GM12873 (cell line): ENCODE measurements around the gene ZFP92.

Experiments
- CTCF ChIP-seq: IDR thresholded peaks from 2 replicates; pipeline ENCODE4 v1.5.1; 2012; ENCODE audit warnings: low read depth, mild to moderate bottlenecking, moderate library complexity, low read length, control low read depth; ENCODE audit not compliant: insufficient read depth; ENCODE audit errors: missing control alignments

The ZFP92 gene

GRCh38 chrX:153447581-153447960 lies 36.3 kb downstream of the ZFP92 start:
- TF ChIP-seq CTCF = no peak

- no peak for TF ChIP-seq CTCF
Observed at GRCh38 chrX:153448556-153449367, 37.5 kb downstream of the ZFP92 start.

DNA sequence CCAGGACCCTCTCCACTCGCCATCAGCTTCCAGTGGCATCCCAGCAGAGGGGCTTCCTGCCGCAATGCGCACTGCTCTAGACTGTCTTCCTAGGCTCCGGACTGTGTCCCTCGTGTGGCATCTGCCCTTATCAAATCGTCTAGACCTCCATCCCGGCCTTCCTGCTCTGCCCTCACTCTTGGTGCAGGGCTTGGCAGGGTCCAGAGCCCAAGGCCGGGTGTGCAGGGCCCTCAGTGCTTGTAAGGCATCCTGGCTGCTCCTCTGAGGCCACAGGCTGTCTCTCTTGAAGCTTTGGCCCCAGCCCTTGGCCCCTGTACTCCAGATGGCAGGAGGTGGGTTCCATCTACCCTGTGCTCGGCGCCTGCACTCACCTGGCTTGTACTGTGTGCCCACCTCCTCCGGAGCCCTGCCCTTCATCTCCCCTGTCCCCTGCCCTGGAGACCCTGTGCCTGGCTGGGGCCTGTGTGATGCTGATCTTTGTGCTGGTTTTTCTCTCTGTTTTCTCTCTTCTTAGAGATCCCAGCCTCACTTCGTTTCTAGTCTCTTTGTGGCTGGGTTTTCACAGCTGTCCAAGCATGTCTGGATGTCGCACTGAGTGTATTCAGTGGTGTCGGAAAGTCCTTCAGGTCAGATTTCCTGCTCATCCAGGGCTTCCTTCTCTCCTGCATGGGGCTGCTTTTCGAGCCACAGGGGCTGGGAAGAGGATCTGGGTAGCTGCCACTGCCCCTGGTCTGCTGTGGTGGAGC lies 38.3 kb downstream of the ZFP92 start:
- TF ChIP-seq CTCF = no peak

DNA sequence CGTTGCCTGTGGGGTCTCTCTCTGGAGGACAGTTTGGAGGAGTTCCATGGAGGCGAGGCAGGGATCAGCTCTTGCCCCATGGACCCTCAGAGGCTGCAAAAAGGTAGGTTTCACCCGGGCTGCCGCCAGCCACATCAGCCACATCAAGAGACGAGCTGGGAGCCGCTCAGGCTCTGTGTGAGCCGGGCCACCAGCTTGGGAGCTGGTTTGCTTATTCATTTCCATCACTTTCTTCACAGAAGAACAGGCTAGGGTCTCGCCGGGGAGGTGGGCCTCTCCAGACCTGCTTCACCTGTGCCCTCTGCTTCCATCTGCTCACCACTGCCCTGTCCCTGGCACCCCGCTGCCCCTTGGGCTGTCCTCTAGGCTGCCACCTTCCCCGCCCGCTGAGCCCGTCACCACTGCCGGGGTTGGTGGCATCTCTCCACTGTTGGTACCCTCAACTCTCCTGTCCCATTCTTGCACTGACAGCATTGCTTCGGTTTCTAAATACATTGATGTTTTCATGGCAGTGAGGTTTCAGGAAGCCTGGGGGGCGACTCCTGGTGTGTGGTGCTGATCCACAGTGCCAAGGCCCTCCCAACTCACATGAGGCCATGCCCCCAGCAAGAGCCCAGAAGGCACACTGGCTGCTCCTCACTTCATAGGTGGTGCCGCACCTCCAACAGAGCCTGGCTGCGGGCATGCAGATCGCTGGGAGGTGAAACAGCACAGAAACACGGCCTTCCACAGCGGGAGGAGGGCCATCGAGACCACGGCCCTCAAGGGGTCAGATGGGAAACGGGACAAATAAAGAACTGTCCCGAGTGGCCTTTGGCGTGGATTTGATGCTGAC lies 39.1 kb downstream of the ZFP92 start:
- no peak for TF ChIP-seq CTCF

- no peak for TF ChIP-seq CTCF
Observed at GRCh38 chrX:153450949-153451277, 39.6 kb downstream of the ZFP92 start.

DNA sequence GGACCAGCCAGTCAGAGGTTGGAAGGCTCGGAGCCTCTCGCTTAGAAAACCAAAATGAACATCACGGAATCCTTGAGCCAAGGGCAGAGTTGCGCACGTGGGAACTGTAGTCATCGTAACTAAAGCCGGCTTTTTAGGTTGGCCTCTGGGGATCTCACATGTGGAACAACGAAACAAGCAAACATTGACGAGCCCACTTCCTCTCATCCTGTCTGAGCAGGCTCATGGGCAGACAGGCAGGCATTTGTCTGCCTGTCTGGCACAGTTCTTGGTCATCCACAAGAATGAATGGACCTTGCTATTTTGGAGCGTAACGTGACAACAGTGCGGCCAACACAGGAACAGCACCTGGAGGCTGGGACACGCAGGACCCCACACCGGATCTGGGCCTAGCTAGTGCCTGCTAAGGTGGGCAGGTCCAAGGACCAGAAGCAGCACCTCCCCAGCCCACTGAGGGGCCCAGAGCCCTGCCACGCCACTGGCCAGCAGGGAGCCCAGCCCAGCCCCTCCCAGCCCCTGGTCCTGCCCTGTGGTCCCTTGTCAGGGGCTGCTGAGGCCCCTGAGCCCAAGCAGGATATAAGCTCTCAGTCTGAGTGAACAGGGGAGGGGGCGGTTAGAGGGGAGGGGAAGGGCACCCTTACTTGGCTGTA lies 43.8 kb downstream of the ZFP92 start:
- no peak for TF ChIP-seq CTCF
